Hindlimb muscle (tissue), 1 donor: Measurements from ENCODE around the gene ACIN1. TPM values are rescaled to one million over a fixed set of nuclear protein-coding genes. Genes with fewer than 3 reads are reported as not detected.

Experiments
- DNase-seq: peaks from one replicate; pipeline ENCODE4 v3.0.0-alpha.2; 2013
- polyA plus RNA-seq: library from polyadenylated mRNA; unstranded; fragments of 120-200 nt; gene quantifications from one replicate; pipeline ENCODE4 v1.2.1, GENCODE V29; 2013; ENCODE audit not compliant: insufficient read length

The ACIN1 gene
- polyA plus RNA-seq, 1 donor = 143 TPM

GRCh38 chr14:23009939-23010726, 84.8 kb downstream of the ACIN1 start, which contains the start of gene C14orf93:
Gene C14orf93, minus strand, starts transcription at chr14:23010143. Its CDS starts 11,120 bp downstream, at chr14:22999023.
- DNase-seq = peak; percentile 87

DNA sequence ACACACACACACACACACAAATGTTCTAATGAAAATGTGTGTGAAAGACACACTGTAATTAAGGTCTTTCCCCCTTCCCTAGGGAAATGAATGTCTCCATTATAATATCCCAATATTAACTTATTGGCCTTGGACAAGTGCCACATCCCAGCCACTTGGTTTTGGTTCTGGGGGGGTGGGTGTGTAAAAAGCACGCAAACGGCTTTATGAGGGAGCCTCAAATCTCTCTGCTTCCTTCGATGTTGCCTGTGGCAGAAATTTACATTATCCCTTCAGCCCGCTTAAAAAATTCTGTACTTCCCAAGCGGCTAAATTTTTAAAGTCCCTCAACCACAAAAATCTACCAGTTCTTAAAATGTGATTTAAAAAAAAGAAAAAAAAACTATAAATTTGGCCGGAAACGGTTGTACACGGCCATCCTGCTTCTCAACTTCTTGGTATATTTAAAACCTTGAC, 85.4 kb downstream of the ACIN1 start:
- DNase-seq = no peak

- DNase-seq = no peak
Observed at GRCh38 chr14:23008831-23009230, 86.1 kb downstream of the ACIN1 start.

Other genes starting within 250 kb of the ACIN1 start
- 41.4 TPM for gene LRP10, start 223.4 kb downstream of the ACIN1 start, polyA plus RNA-seq
- gene REM2, start 211.9 kb downstream of the ACIN1 start, polyA plus RNA-seq = 0.23 TPM
- 55.8 TPM for gene RBM23, start 176.0 kb downstream of the ACIN1 start, polyA plus RNA-seq
- gene PRMT5, start 165.8 kb downstream of the ACIN1 start, polyA plus RNA-seq = 66.8 TPM
- gene HAUS4, start 138.0 kb downstream of the ACIN1 start, polyA plus RNA-seq = 32.7 TPM
- gene AJUBA, start 112.6 kb downstream of the ACIN1 start, polyA plus RNA-seq = 57.8 TPM
- gene C14orf93, start 85.0 kb downstream of the ACIN1 start, polyA plus RNA-seq = 11.6 TPM
- 228 TPM for gene PSMB5, start 60.2 kb downstream of the ACIN1 start, polyA plus RNA-seq
- gene PSMB11, start 52.9 kb downstream of the ACIN1 start, polyA plus RNA-seq = not detected
- 4.0 TPM for gene CDH24, start 37.6 kb downstream of the ACIN1 start, polyA plus RNA-seq
- 42.4 TPM for gene C14orf119, start 369 bp upstream of the ACIN1 start, polyA plus RNA-seq
- gene CIROP, start 9.9 kb upstream of the ACIN1 start, polyA plus RNA-seq = not detected
- gene CEBPE, start 24.1 kb upstream of the ACIN1 start, polyA plus RNA-seq = not detected
- 5.6 TPM for gene SLC7A8, start 88.5 kb upstream of the ACIN1 start, polyA plus RNA-seq
- gene RNF212B, start 142.8 kb upstream of the ACIN1 start, polyA plus RNA-seq = 0.62 TPM
- 11.2 TPM for gene HOMEZ, start 191.0 kb upstream of the ACIN1 start, polyA plus RNA-seq
- 16.8 TPM for gene PPP1R3E, start 207.7 kb upstream of the ACIN1 start, polyA plus RNA-seq
- gene BCL2L2, start 211.7 kb upstream of the ACIN1 start, polyA plus RNA-seq = 35.6 TPM
- 112 TPM for gene PABPN1, start 226.3 kb upstream of the ACIN1 start, polyA plus RNA-seq